HepG2 (cell line): Measurements from ENCODE around the gene CERS1. TPM values are rescaled to one million over a fixed set of nuclear protein-coding genes. Genes with fewer than 3 reads are reported as not detected.

Source experiments
- ARNT2 ChIP-seq: sonication (generic); formaldehyde crosslinking; IDR thresholded peaks from 2 replicates; pipeline ENCODE4 v1.8.0; 2022; ENCODE audit warnings: mild to moderate bottlenecking, low read depth, missing genetic modification reagents, moderate library complexity
- FUBP1 ChIP-seq: sonication (generic); formaldehyde crosslinking; IDR thresholded peaks from 2 replicates; pipeline ENCODE4 v1.5.1; 2020; ENCODE audit warnings: missing genetic modification reagents, mild to moderate bottlenecking, borderline replicate concordance
- HOXD1 ChIP-seq: sonication (generic); formaldehyde crosslinking; IDR thresholded peaks from 2 replicates; pipeline ENCODE4 v1.5.0; 2020; ENCODE audit warnings: missing genetic modification reagents
- MLX ChIP-seq: IDR thresholded peaks from 2 replicates; pipeline ENCODE4 v1.6.1; 2016
- MXI1 ChIP-seq: IDR thresholded peaks from 3 replicates; pipeline ENCODE4 v1.6.1; 2012; ENCODE audit warnings: low read depth, low read length, inconsistent platforms, borderline replicate concordance
- MYNN ChIP-seq: sonication (generic); formaldehyde crosslinking; IDR thresholded peaks from 2 replicates; pipeline ENCODE4 v1.4.0; 2020; ENCODE audit warnings: mild to moderate bottlenecking, low read depth, missing genetic modification reagents
- PBX2 ChIP-seq: IDR thresholded peaks from 2 replicates; pipeline ENCODE4 v1.6.1; 2016; ENCODE audit warnings: control low read depth
- SMC3 ChIP-seq: IDR thresholded peaks from 2 replicates; pipeline ENCODE4 v1.6.1; 2011; ENCODE audit warnings: low read length, improper control_type of control experiment
- SOX13 ChIP-seq, 3 experiments: fragments of 450-650 bp in 1 of 3; sonication (generic) in 1 of 3; formaldehyde crosslinking in 1 of 3; IDR thresholded peaks in 2 of 3; conservative IDR thresholded peaks in 1 of 3; 2 replicates each; pipeline versions ENCODE4 v1.5.0 to v1.6.1; 2016 to 2020; ENCODE audit warnings: antibody characterized with exemption in 1 of 3, mild to moderate bottlenecking in 1 of 3, missing compliant biosample characterization in 1 of 3, missing genetic modification reagents in 1 of 3, moderate library complexity in 1 of 3
- TCF7L2 ChIP-seq: IDR thresholded peaks from 2 replicates; pipeline ENCODE4 v1.6.1; 2011; ENCODE audit warnings: mild to moderate bottlenecking, low read depth, low read length, moderate library complexity
- TGIF2 ChIP-seq: IDR thresholded peaks from 2 replicates; pipeline ENCODE4 v1.6.1; 2016; ENCODE audit warnings: control low read depth, missing compliant biosample characterization
- ZBTB37 ChIP-seq: sonication (generic); formaldehyde crosslinking; IDR thresholded peaks from 2 replicates; pipeline ENCODE4 v1.4.0; 2020; ENCODE audit warnings: mild to moderate bottlenecking, missing genetic modification reagents
- ZHX1 ChIP-seq: sonication (generic); formaldehyde crosslinking; IDR thresholded peaks from 2 replicates; pipeline ENCODE4 v1.8.1; 2022; ENCODE audit warnings: low read depth, mild to moderate bottlenecking, missing genetic modification reagents
- ZKSCAN8 ChIP-seq: IDR thresholded peaks from 2 replicates; pipeline ENCODE4 v1.6.1; 2016; ENCODE audit warnings: borderline replicate concordance, missing genetic modification reagents, missing compliant biosample characterization
- ZNF230 ChIP-seq: sonication (generic); formaldehyde crosslinking; IDR thresholded peaks from 2 replicates; pipeline ENCODE4 v1.4.0; 2020; ENCODE audit warnings: mild to moderate bottlenecking, missing genetic modification reagents
- ZNF333 ChIP-seq: sonication (generic); formaldehyde crosslinking; IDR thresholded peaks from 2 replicates; pipeline ENCODE4 v1.4.0; 2020; ENCODE audit warnings: mild to moderate bottlenecking, missing genetic modification reagents, borderline replicate concordance
- ZNF430 ChIP-seq: sonication (generic); formaldehyde crosslinking; IDR thresholded peaks from 2 replicates; pipeline ENCODE4 v1.9.0; 2021; ENCODE audit warnings: mild to moderate bottlenecking, missing genetic modification reagents
- polyA plus RNA-seq, 8 experiments: library from polyadenylated mRNA; depleted of rRNA in 3 of 8; stranded (reverse) in 7 of 8; unstranded in 1 of 8; fragments of >200 nt; fragmentation: Illumina TruSeq in 4 of 8; extraction: Trizol in 4 of 8; gene quantifications; 2 replicates each; pipeline versions ENCODE4 v1.2.1 to v1.2.3, GENCODE V29; 2011 to 2016; ENCODE audit warnings: low read depth in 4 of 8, missing spikeins in 1 of 8, mixed read lengths in 1 of 8; ENCODE audit not compliant: insufficient read depth in 1 of 8
- total RNA-seq, 5 experiments: library from RNA; depleted of rRNA; stranded (reverse); fragments of >200 nt; fragmentation: Illumina TruSeq; extraction: Trizol; gene quantifications; 2 replicates each; pipeline ENCODE4 v1.2.3, GENCODE V29; 2016; ENCODE audit warnings: low read depth in 1 of 5
- TF ChIP-seq, protein P1 (sequence below): sonication (generic); formaldehyde crosslinking; IDR thresholded peaks from 2 replicates; pipeline ENCODE4 v1.4.0; 2020; ENCODE audit warnings: missing genetic modification reagents, mild to moderate bottlenecking, borderline replicate concordance

The CERS1 gene
- total and polyA plus RNA-seq, 2 of the 13 experiments (the other 11 are each of a cell fraction or from before 2014, with no cell fraction given), result 4.6 to 9.8 TPM

- TF ChIP-seq, protein P1, sequence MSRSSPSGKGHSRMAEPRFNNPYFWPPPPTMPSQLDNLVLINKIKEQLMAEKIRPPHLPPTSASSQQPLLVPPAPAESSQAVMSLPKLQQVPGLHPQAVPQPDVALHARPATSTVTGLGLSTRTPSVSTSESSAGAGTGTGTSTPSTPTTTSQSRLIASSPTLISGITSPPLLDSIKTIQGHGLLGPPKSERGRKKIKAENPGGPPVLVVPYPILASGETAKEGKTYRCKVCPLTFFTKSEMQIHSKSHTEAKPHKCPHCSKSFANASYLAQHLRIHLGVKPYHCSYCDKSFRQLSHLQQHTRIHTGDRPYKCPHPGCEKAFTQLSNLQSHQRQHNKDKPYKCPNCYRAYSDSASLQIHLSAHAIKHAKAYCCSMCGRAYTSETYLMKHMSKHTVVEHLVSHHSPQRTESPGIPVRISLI, result no peak
- TF ChIP-seq HOXD1 (no peak), ZHX1 (CRISPR knock-in tag) (no peak), ZKSCAN8 (CRISPR knock-in tag) (no peak), MLX (no peak), ZNF333 (no peak), ZNF230 (no peak), ZBTB37 (CRISPR knock-in tag) (no peak), SMC3 (peak; percentile 22; the same call in 1 of the 2 replicates), PBX2 (no peak), MXI1 (no peak; the same call in 2 of the 3 replicates), TGIF2 (peak; percentile 53; the same call in 1 of the 2 replicates), ZNF430 (CRISPR knock-in tag) (0 out of 2 replicates have a peak, but pooled peaks have one; percentile 58), TCF7L2 (no peak), ARNT2 (CRISPR knock-in tag) (no peak; the same call in 1 of the 2 replicates), SOX13 (IDR thresholded peaks at IDR 0.05) (no peak), SOX13 (CRISPR knock-in tag; conservative IDR thresholded peaks at IDR 0.05 in 1 of 2, IDR thresholded peaks at IDR 0.05 in 1 of 2) (no peak), MYNN (0 out of 2 replicates have a peak, but pooled peaks have one; percentile 35), FUBP1 (CRISPR knock-in tag) (no peak)
These were observed 727 bp downstream of the CERS1 start (continued) for GRCh38 chr19:18895038-18895823.
